Gastrocnemius medialis (tissue), 4 donors: ENCODE measurements around the gene MRGPRD.

Experiments
- POLR2A ChIP-seq, 2 donors: fragments of 450-650 bp; IDR thresholded peaks; one replicate each; pipeline ENCODE4 v1.6.1; 2017; ENCODE audit warnings: antibody characterized with exemption in 2 of 2, mild to moderate bottlenecking in 2 of 2, moderate library complexity in 2 of 2
- TF ChIP-seq, protein P1 (sequence below), 5 experiments: fragments of 450-650 bp in 3 of 5; fragments of 200-600 bp in 2 of 5; sonication (generic) in 2 of 5; IDR thresholded peaks in 4 of 5; conservative IDR thresholded peaks in 1 of 5; 1 replicate in 4 of 5; 2 replicates in 1 of 5; pipeline ENCODE4 v1.5.1; 2016 to 2019; ENCODE audit warnings: antibody characterized with exemption in 5 of 5, mild to moderate bottlenecking in 3 of 5, moderate library complexity in 3 of 5

DNA sequence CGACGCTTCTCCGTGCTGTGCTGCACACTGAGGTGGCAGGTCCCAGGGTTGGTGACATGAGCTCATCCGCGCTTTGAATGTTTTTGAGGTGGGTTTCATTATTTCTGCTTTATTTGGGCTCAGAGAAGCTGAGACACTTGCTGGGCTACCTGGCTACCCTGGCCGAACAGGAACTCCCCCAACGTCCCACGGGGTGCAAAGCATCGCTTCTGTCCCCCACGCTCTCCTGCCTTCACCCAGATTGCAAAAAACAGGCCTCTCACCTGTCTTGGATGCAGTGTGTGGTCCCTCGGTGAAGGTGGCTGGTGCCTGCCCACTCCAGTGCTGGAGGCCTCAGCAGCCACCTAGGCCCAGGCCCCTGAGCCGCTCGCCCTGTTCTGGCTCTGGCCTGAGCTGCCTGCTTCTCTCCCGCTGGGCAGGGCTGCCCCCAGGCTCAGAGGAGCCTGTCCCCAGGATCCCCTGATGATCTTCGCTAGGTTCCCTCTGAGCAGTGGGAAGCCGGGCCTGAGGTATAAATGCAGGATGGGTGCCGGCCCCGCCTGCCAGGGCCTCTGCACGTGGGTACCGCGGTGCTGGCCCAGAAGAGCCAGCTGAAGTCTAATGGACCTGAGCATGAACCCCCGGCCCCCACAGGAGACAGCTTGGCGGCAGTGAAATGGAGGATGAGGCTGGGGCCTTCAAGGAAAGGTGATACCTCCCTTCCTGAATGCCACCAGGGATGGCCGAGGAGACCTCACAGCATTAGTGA, 15.8 kb upstream of the MRGPRD start:
- TF ChIP-seq, protein P1, sequence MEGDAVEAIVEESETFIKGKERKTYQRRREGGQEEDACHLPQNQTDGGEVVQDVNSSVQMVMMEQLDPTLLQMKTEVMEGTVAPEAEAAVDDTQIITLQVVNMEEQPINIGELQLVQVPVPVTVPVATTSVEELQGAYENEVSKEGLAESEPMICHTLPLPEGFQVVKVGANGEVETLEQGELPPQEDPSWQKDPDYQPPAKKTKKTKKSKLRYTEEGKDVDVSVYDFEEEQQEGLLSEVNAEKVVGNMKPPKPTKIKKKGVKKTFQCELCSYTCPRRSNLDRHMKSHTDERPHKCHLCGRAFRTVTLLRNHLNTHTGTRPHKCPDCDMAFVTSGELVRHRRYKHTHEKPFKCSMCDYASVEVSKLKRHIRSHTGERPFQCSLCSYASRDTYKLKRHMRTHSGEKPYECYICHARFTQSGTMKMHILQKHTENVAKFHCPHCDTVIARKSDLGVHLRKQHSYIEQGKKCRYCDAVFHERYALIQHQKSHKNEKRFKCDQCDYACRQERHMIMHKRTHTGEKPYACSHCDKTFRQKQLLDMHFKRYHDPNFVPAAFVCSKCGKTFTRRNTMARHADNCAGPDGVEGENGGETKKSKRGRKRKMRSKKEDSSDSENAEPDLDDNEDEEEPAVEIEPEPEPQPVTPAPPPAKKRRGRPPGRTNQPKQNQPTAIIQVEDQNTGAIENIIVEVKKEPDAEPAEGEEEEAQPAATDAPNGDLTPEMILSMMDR (IDR thresholded peaks at IDR 0.05 in 4 of 5, conservative IDR thresholded peaks at IDR 0.05 in 1 of 5), result no peak
- TF ChIP-seq POLR2A (IDR thresholded peaks at IDR 0.05), result no peak
